Stimulated activated CD8-positive, alpha-beta memory T cell treated with anti-CD3 and anti-CD28 coated beads, Interleukin-12 subunit alpha, Interleukin-12 subunit beta, amount 100 ng/mL, for 24 hours (primary cell): ENCODE results near the gene MTFP1.
"Not testable (repeated sequence)": the region's sequence is repeated elsewhere in the genome, so short reads cannot be mapped to it uniquely, and the experiment has no call there.

ENCODE experiments used
- DNase-seq: peaks from one replicate; pipeline ENCODE4 v3.0.0-alpha.2; 2020; ENCODE audit errors: extremely low read depth

Gene MTFP1, protein sequence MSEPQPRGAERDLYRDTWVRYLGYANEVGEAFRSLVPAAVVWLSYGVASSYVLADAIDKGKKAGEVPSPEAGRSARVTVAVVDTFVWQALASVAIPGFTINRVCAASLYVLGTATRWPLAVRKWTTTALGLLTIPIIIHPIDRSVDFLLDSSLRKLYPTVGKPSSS

DNA sequence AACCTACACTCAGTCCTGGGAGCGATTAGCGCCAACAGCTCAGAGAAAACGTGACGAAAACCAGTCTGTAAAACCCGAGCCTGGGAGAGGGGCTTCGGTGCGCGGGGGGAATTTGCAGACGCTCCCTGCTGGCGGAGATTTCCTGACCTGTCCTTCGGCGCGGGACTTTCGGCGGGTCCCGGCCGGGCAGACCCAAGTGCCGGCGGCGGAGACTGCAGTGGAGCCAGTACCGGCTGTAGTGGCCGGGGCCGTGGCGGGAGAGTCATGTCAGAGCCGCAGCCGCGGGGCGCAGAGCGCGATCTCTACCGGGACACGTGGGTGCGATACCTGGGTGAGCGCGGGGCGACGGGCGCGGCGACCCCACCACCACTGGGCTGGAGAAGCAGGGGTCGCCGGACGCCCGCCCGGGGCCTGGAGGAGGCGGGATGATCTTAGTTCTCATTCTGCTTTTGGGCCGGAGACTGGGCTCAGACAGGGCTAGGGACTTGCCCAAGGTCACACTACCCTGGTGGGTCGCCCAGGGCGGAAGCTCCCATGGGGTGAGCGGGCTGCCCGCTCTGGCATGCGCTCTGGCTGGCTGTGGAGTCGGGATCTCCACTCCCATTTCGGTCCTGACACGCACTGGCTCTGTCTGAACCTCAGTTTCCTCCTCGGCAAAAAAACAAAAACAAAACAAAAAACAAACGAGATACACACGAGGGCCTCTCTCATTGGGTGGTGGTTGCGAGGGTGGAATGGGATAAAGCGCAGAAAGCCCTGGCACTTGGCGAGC, at the start of gene MTFP1:
TSS of gene MTFP1 (plus strand) at position 153 of the 772 bp plus-strand sequence. CDS start at position 265, 112 bp downstream.
- DNase-seq: no peak

DNA sequence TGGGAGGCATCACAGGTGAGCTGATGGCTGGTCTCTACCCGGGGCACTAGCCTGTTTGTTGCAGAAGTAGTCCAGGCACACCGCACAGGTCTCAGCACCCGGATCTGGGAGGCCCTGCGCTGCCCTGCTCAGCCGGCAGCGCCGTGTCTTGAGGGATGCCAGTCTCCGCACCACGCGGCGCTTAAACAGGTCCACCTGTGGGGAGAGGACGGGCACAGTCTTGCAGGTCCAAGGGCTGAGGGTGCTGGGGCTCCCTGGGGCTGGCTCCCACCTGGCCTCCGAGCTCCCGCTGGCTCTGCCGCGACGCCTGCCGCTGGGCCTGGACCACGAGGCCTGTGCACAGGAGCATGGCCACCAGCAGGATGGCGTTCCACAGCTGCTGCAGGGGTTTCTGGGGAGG, 45.6 kb upstream of the MTFP1 start:
- no peak for DNase-seq

DNA sequence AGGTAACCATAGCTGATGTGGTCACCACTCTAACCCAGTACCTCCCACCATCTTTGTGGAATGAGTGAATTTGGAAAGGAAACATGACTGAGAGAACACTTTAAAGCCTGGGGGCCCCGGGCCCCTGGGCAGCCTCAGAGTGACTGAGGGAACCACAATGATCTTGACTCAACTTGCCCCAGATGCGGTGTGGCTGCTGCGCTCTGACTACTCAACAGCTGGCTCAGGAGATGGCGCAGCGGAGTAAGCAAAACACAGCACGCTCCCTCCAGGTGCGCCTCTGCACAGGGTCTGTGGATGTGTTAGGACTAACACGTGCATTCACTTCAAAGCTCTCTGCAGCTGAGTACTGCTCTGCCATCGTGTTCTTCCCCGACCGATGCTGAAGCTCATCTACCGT, 44.3 kb upstream of the MTFP1 start:
- no peak for DNase-seq

DNA sequence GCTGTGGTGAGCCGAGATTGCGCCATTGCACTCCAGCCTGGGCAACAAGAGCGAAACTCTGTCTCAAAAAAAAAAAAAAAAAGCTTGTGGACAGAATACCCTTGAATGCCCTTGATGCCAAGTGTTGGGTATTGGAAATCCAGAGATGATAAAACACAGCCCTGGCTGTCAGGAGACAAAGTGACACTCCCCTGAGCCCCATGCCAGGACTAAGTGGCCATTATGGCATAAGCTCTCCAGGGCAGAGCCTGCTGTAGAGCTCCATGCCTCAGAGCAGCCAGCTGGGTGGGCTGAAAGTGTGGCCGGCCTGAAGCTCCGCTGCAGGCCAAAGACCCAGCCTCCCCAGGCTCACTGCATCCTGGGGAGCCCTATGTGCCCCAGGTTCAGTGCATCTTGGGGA, 43.2 kb upstream of the MTFP1 start:
- DNase-seq: no peak

DNA sequence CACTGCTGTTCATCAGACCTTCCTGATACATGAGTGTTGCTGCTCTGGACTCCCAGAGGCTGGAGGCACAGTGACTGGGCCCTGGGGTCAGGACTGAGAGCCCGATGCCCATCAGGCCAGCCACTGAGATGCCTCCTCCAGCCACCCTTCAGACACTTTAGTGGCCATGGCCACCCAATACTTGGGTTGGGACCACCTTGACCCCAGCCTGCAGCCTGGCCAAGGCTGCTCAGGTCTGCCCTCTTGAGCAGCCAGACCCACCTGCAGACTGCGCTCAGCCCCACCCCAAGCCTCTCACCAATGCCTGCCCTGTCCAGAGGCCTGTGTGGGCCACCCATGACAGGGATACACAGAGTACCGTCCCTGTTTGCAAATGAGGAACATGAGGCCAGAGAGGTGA, 42.5 kb upstream of the MTFP1 start:
- DNase-seq: no peak

DNA sequence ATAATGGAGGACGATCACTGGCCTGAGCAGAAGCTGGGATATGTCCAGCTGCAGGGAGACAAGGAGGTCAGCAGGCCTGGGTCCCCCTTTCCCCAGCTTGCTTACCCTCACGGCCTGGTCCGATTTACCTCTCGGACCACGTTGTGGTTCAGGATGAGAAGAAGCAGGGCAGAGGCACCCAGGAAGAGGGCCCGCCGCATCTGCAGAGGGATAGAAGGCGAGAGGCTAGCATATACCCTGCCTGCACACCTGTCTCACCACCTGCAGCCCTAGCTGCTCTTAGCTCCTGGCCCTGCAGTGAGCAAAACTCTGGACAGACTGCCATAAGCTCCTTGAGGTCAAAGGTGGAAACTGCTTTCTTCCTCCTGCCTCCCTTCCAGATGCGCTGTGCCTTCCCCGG, 39.6 kb upstream of the MTFP1 start:
- no peak for DNase-seq

DNA sequence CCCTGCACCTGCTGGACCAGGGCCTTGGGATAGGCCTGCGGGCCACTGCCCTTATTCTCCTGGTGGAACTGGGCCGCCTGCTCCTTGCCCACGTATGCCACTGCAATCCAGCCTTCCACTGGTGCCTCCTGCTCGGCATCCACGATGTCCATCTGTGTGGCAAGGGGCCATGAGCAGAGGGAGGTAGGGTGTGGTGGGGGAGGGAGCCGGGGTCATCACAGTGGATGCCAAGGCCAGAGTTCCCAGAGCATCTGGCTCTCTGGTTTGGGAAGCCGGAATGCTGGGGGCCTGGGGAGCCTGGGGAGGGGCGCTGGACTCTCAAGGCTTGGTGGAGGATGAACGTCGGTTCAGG, 39.0 kb upstream of the MTFP1 start:
- no peak for DNase-seq

DNA sequence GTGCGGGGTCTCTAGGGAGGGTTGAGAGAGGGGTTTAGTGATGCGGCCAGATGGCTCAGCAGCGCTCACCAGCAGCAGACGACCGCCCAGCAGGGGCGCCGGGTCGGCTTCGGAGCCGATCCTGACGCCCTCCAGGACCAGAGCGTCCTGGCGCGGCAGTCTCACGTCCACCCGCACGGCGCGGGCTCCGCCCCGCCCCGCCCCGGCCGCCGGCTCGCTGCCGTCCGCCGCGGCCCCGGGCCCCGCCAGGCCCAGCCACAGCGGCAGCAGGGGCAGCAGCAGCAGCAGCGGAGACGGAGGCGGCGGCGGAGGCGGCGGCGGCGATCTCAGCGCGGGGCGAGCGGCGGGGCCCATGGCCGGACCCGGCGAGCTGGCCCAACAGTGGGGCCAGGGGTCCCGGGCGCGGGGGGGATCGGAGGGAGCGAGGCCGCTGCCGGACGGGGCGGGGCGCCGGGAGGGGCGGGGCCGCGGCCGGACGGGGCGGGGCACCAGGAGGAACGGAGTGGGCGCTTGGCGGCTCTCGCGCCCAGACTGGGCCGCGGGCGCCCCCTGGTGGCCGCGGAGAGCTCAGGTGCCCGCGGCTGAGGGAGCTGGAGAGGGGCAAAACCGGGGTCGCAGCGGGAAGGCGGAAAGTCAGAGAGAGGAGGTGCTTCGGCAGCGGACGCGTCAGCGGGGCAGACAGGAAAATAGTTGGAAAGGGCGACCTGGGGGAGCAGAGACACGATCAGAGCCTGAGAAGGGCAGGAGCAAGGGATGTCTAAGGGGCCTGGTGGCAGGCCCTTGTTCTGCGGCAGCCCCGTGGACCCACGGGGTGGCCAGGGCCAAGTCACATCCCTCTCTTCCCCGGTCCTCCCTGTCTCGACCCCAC, 38.4 kb upstream of the MTFP1 start, which contains the start of gene RNF215:
TSS of gene RNF215 (minus strand) at position 452 of the 868 bp plus-strand sequence. CDS start at position 354, 98 bp downstream.
- DNase-seq: peak; percentile 40

DNA sequence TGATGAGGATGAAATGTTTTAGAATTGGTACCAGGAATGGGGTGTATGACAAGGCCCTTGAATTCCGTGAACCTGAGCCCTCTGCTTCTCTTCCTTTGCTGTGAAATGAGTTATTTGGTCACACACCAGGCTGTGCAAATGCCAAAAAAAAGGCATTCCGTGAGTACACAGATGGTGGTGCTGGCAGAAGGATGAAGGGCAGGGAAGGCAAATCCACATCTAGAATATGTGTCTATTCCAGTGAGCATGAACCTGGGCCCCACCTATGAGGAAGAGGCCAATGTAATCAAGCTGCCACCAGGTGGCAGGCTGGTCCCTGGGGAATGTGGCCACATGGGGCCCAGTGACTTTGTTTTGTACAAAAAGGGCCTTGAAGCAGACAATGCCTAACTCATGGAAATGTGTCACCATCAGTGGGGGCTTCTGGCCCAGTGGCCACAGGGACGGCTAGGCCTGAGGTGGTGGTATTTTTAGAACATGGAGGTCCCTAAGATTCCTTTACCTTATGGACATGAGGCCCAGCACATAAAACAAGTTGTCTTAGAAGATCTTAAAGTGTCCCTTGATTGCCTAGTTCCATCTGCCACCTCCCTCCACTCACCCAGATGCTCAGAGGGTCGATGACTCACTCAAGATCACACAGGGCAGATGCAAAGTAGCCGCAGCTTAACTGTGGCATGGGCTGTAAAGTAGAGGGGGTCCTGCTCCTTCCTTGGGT, 34.4 kb upstream of the MTFP1 start:
- peak; percentile 53 for DNase-seq

DNA sequence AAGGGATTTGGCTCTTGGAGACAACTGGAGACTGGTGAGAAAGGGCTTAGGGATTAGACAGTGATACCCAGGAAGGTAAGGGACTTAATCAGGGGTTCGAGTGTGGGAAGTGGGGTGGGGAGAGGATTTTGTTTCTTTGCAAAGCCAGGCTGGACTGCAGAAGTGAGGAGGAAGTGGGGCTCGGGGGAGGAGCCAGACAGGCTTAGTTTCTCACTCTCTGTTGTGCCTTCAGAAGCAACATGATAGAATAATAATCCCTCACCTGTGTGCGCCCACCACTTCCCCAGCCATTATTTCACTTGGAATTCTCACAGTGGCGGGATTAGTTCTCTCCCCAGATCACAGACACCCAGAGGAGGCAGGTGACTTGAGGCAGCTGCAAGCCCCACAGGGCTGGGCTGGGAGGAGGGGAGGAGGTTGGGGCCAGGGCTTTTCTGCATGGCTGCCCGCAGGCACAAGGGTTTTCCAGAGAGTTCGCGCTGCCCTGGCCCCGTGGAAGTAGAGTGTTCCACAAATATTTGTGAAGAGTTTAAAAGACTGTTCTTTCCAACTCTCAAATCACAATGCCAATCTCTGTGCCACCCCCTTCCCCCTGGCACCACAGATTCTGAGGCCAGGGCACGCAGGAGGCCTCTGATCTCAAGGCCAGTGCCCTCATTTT, 32.8 kb upstream of the MTFP1 start:
- no peak for DNase-seq

DNA sequence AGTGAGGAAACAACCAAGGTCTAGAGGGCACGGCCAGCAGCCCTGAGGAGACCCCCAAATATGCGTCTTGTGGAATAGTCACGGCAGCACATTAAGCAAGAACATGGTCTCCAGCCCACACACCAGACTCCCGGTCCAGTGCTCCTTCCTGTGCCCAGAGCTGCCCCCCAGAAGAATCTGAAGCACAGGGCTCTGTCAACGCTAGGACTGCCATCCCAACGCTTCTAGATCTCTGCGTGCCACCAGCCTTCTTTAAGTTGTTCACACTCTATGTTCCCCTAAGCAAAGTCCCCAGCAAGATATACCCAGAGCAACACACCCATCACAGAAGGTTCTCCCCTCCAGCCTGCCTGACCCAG, 32.3 kb upstream of the MTFP1 start:
- DNase-seq: no peak

DNA sequence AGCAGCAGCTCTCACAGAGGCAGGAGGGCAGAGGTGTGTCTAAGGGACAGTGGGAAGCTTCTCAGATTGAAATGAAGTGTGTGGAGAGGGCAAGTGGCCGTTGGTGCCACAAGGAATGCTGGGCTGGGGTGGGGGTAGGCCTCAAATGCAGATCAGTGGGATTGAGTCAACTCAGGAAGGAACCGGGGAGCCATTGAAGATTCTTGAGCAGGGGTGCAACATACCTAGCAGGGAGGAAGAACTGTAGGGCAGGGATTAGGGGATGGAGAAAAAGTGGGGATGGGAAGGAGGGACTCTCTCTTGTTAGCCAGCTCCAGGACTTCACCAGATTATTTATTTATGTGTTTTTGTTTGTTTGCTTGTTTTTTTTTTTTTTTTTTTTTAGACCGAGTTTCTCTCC, 31.7 kb upstream of the MTFP1 start:
- no peak for DNase-seq

DNA sequence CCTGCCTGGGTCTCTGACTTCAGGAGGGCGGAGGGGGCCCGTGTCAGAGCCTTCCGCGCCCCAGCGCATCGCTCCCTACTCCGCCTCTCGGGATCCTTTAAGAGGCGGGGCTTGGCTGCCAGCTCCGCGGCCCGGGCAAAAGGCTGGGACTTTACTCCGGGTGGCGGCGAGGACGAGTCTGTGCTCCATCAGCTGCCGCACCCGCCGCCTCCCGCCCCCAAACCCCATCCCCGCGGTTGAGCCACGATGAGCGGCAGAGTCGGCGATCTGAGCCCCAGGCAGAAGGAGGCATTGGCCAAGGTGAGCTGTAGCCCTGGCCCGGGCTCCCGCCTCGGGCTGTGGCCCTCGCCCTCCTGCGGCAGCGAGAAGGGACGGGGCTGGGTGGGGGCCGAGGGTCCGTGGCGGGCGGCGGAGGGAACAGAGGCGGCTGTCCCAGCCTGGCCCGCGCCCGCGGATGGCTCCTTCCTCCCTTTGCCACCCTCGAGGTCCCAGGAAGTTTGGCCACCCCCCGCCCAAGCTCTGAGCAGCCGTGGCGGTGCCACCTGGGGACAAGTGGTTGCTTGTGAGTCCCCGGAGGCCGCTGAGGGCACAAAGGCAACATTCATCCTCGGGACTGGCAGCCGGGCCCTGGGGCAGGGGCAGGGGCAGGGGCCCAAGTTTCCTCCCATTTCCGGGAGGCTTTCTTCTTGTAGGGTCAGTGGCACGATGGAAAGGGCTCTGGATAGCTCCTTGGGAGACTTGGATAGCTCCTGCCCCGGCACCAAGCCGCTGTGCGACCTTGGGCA, 28.5 kb upstream of the MTFP1 start, which contains the start of gene SEC14L2:
TSS of gene SEC14L2 (plus strand) at position 148 of the 785 bp plus-strand sequence. CDS start at position 247, 99 bp downstream.
- DNase-seq: peak; percentile 26

DNA sequence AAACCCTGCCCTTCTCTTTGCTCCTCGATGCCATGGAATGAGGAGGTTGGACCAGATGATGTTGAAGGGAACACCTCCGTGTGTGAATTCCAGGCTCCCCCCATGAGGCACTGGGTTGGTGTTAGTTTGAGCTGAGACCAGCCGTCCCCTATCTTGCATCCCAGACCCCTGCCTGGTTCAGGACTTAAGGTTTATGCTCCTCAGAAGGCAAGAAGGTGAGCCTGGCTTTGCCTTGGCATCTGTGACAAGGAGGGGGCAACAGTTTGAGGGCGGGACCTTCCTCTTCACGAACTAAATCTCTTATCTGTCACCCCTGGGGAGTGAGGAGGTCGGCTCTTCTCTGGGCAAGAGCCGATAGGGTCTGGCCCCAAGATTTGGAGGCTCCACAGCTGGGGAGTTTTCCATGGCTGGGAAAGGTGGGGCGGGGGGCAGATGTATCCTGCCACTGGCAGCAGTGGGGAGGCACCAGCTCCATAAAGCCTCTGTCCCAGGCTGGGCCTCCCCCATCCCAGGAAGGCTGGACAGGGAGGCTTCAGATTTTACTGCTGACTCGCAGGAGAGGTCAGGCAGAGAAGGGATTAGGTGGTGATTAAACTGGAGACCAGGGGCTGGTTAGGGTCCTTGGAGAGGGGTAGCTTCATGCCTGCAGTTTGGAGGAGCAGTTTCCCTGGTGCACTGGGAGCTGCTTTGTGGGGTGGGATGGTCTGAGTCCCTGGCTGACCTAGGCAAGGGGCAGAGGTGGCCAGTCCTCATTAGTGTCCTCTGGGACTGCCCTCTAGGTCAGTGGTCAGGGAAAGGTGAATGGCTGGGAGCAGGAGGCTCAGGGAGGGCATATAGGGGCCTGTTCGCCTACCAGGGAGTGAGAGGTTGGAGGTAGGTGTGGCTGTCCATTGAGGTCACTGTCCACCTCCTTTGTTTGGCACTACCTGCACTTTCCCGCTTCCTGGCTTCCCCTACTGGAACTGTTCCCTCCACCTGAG, 27.6 kb upstream of the MTFP1 start:
- DNase-seq: no peak

DNA sequence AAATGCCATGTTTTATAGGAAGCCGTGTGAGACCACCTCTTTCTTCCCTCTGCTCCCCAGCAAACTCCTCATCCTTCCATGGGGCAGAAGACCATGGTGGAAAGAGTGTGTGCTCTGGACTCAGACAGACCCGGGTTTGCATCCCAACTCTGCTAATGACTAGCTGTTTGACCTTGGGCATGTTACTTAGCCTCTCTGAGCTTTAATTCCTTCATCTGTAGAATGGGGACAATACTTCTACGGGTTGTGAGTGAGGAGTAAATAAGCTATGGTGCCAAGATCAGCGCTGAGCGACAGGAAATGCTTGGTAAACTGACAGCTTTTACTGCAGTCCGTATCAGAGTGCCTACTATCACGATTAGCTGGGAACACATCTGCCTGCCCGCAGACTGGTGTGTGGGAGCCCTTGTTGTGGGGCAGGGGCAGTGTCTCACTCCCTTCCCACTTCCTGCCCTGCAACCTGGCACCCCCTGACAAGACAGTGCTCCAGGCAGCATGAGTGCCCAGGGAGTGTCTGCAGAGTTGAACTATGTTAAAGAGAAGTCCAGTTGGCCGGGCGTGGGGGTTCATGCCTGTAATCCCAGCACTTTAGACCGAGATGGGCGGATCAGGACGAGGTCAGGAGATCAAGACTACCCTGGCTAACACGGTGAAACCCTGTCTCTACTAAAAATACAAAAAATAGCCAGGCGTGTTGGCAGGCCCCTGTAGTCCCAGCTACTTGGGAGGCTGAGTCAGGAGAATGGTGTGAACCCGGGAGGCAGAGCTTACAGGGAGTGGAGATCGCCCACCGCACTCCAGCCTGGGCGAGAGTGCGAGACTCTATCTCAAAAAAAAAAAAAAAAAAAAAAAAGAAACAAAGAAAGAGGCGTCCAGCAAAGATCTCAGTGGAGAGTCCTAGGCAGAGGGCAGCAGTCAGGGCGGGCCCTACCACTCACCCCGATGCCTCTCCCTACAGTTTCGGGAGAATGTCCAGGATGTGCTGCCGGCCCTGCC, 26.6 kb upstream of the MTFP1 start:
- DNase-seq: no peak

DNA sequence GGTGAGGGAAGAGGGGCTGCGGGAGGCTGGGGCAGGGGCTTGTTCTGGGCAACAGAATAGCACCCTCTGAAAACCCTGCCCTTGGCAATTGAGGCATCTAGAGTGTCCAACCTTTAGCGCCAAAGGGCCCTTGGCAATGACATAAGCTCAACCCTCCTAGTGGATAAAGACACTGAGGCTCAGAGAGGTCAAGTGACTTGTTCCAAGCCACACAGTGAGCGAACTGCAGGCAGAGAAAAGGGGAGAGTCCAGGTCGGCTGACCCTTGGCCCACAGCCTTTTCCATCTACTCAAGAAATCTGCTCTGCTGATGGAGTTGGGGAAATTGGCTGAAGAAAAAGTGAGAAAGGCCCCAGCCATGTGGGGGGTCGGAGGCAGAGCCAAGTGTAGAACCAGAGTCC, 25.9 kb upstream of the MTFP1 start:
- DNase-seq: no peak

DNA sequence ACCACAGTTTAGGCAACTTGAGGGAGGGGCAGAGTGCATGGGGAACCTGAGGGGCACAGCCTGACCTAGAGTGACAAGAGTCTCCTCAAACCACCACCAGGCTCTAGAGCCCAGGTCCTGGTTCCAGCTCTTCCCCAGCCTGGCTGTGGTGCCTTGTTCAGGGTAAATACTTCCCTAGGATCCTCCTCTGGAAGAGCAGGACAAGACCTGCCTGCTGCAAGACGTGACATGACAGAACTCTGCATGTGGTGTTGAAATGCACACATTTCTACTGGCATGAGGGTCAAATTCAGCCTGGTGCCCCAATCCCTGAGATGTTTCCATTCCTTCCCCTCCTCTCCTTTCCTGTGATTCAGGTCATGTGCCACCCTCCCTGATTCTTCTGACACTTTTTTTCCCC, 25.4 kb upstream of the MTFP1 start:
- DNase-seq: no peak

DNA sequence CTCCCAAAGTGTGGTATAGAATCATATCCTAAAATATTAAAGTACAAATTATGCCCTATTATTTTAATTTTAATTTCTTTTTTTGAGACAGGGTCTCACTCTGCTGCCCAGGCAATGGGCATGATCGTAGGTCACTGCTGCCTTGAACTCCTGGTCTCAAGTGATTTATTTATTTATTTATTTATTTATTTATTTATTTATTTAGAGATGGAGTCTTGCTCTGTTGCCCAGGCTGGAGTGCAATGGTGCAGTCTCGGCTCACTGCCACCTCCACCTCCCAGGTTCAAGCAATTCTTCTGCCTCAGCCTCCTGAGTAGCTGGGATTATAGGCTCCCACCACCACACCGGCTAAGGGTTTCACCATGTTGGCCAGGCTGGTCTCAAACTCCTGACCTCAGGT, 24.5 kb upstream of the MTFP1 start:
- not testable (repeated sequence) for DNase-seq
